Activated CD4-positive, alpha-beta T cell treated with anti-CD3 and anti-CD28 coated beads, Interleukin-2, amount 10 ng/mL, durations not matched to agents 7 days and 5 days (primary cell): Measurements from ENCODE around the gene SENP1. TPM values are rescaled to one million over a fixed set of nuclear protein-coding genes. Genes with fewer than 3 reads are reported as not detected.

ENCODE experiments used
- CTCF ChIA-PET: fragments of 350-600 bp; sonication (Branson Sonifier 250); formaldehyde crosslinking; loops from one replicate; lab custom pipeline; 2021; ENCODE audit warnings: antibody characterized with exemption; lab: Charles Lee
- POLR2A ChIA-PET: fragments of 350-600 bp; sonication (Branson Sonifier 250); formaldehyde crosslinking; loops from one replicate; lab custom pipeline; 2021; ENCODE audit warnings: antibody characterized with exemption; lab: Charles Lee
- DNase-seq: peaks from one replicate; pipeline ENCODE4 v3.0.0-alpha.2; 2020
- H3K27ac Mint-ChIP-seq: one replicate; pipeline ENCODE4 v1.8.0; 2021; ENCODE audit warnings: mild to moderate bottlenecking, moderate library complexity, mixed read lengths
- H3K27me3 Mint-ChIP-seq: one replicate; pipeline ENCODE4 v1.8.0; 2021; ENCODE audit warnings: mixed read lengths
- H3K36me3 Mint-ChIP-seq: one replicate; pipeline ENCODE4 v1.8.0; 2021; ENCODE audit warnings: low read depth, mixed read lengths
- H3K4me1 Mint-ChIP-seq: one replicate; pipeline ENCODE4 v1.8.0; 2021; ENCODE audit warnings: mixed read lengths
- H3K4me3 Mint-ChIP-seq: one replicate; pipeline ENCODE4 v1.8.0; 2021; ENCODE audit warnings: mild to moderate bottlenecking, moderate library complexity, mixed read lengths
- H3K9me3 Mint-ChIP-seq: one replicate; pipeline ENCODE4 v1.8.0; 2021; ENCODE audit warnings: mixed read lengths
- microRNA-seq: library from miRNA; unstranded; fragments of <30 nt; microRNA quantifications from one replicate; pipeline ENCODE4 v1.2.0, GENCODE V29; 2021; ENCODE audit warnings: borderline microRNAs expressed, borderline replicate concordance
- total RNA-seq, 2 experiments: library from RNA; stranded (reverse); gene quantifications; one replicate each; pipeline ENCODE4 v1.2.3, GENCODE V29; 2021

Gene SENP1
- total RNA-seq, 2 experiments from 2014 or later: 37.2 to 48.0 TPM

DNA sequence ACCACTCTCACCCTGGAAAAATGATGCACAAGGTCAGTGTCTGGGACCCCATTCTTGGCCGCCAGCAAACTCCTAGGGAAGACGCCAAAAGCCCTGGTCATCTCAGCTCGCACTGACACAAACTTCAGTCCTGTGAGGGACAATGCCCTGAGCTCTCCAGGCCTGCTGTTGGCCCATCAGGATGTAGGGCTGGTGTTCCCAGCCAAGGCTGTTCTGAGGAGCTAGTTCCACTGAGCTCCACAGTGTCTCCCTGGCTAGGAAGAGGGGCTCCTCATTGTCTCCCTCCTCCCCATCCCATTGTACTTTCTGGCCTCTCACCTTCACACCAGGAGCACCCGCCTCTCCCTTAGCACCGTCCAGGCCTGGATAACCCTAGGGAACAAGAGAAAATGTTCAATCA lies 112.4 kb downstream of the SENP1 start:
- H3K27me3 Mint-ChIP-seq: peaks cover 86% of the 10 kb centered on the region
- no peaks in the 10 kb centered on the region for H3K9me3 Mint-ChIP-seq
- DNase-seq: no peak
- no peak overlapping the region for H3K27ac Mint-ChIP-seq
- peaks cover 27% of the 10 kb centered on the region for H3K4me1 Mint-ChIP-seq
- ChIA-PET CTCF (interaction anchor here (1.7 to 1.8 kb wide), 2 partner anchors 9 to 11 kb away, joined by 3 to 5 read pairs; partner anchors contain the start of gene COL2A1), POLR2A (no interaction called here)
- no peaks in the 10 kb centered on the region for H3K36me3 Mint-ChIP-seq
- H3K4me3 Mint-ChIP-seq: no peak overlapping the region

Small RNA genes within 50 kb of the gene (microRNA-seq; reads per million reads assigned to microRNA genes)
- not detected for gene MIR6505

Other genes starting within 250 kb of the SENP1 start
- gene VDR, start 201.1 kb downstream of the SENP1 start, total RNA-seq: 10 to 100 TPM; 16.4 to 17.3 TPM
- gene TMEM106C, start 142.5 kb downstream of the SENP1 start, total RNA-seq: 100 to 1,000 TPM; 145 to 181 TPM
- not detected for gene COL2A1, start 101.6 kb downstream of the SENP1 start, total RNA-seq
- gene PFKM, start 13.3 kb upstream of the SENP1 start, total RNA-seq: 10 to 100 TPM; 16.0 to 19.5 TPM
- gene ASB8, start 51.4 kb upstream of the SENP1 start, total RNA-seq: 10 to 100 TPM; 44.7 to 46.4 TPM
- gene CCDC184, start 77.6 kb upstream of the SENP1 start, total RNA-seq: under 1 TPM; 0.17 to 0.22 TPM
- gene OR10AD1, start 97.2 kb upstream of the SENP1 start, total RNA-seq: not detected
- gene ZNF641, start 244.8 kb upstream of the SENP1 start, total RNA-seq: 10 to 100 TPM; 21.5 to 24.0 TPM